ENCODE results near the gene MAEL.

MAEL gene

GRCh38 chr1:166977951-166978350 is 11.1 kb upstream of the MAEL start:
- H3K36me3 ChIP-seq (ENCODE audit: insufficient read depth, low read length): no peaks in the 10 kb centered on the region
- no peaks in the 10 kb centered on the region for H3K9me3 ChIP-seq (ENCODE audit: insufficient read depth, low read depth, low read length)
- H3K9me2 ChIP-seq (replicated peaks; ENCODE audit: low read depth, low read length): no peaks in the 10 kb centered on the region
- no peak overlapping the region for H3K4me3 ChIP-seq (ENCODE audit: low read length, poor library complexity, severe bottlenecking)
- no peaks in the 10 kb centered on the region for H3F3A ChIP-seq (ENCODE audit: low read depth)
- H4K20me1 ChIP-seq (ENCODE audit: insufficient read depth, low read length, poor library complexity, severe bottlenecking): no peaks in the 10 kb centered on the region
- peaks cover 27% of the 10 kb centered on the region for H3K4me1 ChIP-seq (ENCODE audit: insufficient read depth, low read length, poor library complexity, severe bottlenecking)
- no peaks in the 10 kb centered on the region; the same call in 1 of the 2 replicates for H3K79me2 ChIP-seq (ENCODE audit: insufficient read depth, low read length)
- H3K4me2 ChIP-seq (ENCODE audit: low read depth, low read length, poor library complexity, severe bottlenecking): no peak overlapping the region
- H2AFZ ChIP-seq (ENCODE audit: low read length): no peak overlapping the region
- H3K27me3 ChIP-seq (ENCODE audit: insufficient read depth, low read length, poor library complexity, severe bottlenecking): no peaks in the 10 kb centered on the region
- TF ChIP-seq CTCF (conservative IDR thresholded peaks at IDR 0.05; ENCODE audit: low read length): no peak
- TF ChIP-seq EZH2phosphoT487 (IDR thresholded peaks at IDR 0.05; ENCODE audit: borderline replicate concordance): no peak
- H3K9ac ChIP-seq (ENCODE audit: low read depth, low read length, poor library complexity, severe bottlenecking): no peak overlapping the region

GRCh38 chr1:166978821-166979220 is 10.3 kb upstream of the MAEL start:
- no peaks in the 10 kb centered on the region for H3K9me2 ChIP-seq (replicated peaks; ENCODE audit: low read depth, low read length)
- TF ChIP-seq EZH2phosphoT487 (IDR thresholded peaks at IDR 0.05; ENCODE audit: borderline replicate concordance): no peak
- no peak for TF ChIP-seq CTCF (conservative IDR thresholded peaks at IDR 0.05; ENCODE audit: low read length)
- no peak overlapping the region for H3K4me3 ChIP-seq (ENCODE audit: low read length, poor library complexity, severe bottlenecking)
- no peaks in the 10 kb centered on the region for H3K79me2 ChIP-seq (ENCODE audit: insufficient read depth, low read length)
- H3F3A ChIP-seq (ENCODE audit: low read depth): no peaks in the 10 kb centered on the region
- no peak overlapping the region for H3K4me2 ChIP-seq (ENCODE audit: low read depth, low read length, poor library complexity, severe bottlenecking)
- no peaks in the 10 kb centered on the region for H3K9me3 ChIP-seq (ENCODE audit: insufficient read depth, low read depth, low read length)
- no peaks in the 10 kb centered on the region for H3K27me3 ChIP-seq (ENCODE audit: insufficient read depth, low read length, poor library complexity, severe bottlenecking)
- no peak overlapping the region for H3K9ac ChIP-seq (ENCODE audit: low read depth, low read length, poor library complexity, severe bottlenecking)
- no peaks in the 10 kb centered on the region for H4K20me1 ChIP-seq (ENCODE audit: insufficient read depth, low read length, poor library complexity, severe bottlenecking)
- H3K4me1 ChIP-seq (ENCODE audit: insufficient read depth, low read length, poor library complexity, severe bottlenecking): peaks cover 18% of the 10 kb centered on the region
- no peak overlapping the region for H2AFZ ChIP-seq (ENCODE audit: low read length)
- H3K36me3 ChIP-seq (ENCODE audit: insufficient read depth, low read length): no peaks in the 10 kb centered on the region

GRCh38 chr1:166980383-166980782 is 8.7 kb upstream of the MAEL start:
- Histone ChIP-seq H3K9me3 (ENCODE audit: insufficient read depth, low read depth, low read length) (no peaks in the 10 kb centered on the region), H3K36me3 (ENCODE audit: insufficient read depth, low read length) (no peaks in the 10 kb centered on the region), H2AFZ (ENCODE audit: low read length) (no peak overlapping the region), H3K4me2 (ENCODE audit: low read depth, low read length, poor library complexity, severe bottlenecking) (no peak overlapping the region), H3K9me2 (replicated peaks; ENCODE audit: low read depth, low read length) (no peaks in the 10 kb centered on the region), H3K4me3 (ENCODE audit: low read length, poor library complexity, severe bottlenecking) (no peak overlapping the region), H3F3A (ENCODE audit: low read depth) (no peaks in the 10 kb centered on the region), H4K20me1 (ENCODE audit: insufficient read depth, low read length, poor library complexity, severe bottlenecking) (no peaks in the 10 kb centered on the region), H3K4me1 (ENCODE audit: insufficient read depth, low read length, poor library complexity, severe bottlenecking) (peaks cover 9% of the 10 kb centered on the region), H3K79me2 (ENCODE audit: insufficient read depth, low read length) (no peaks in the 10 kb centered on the region), H3K27me3 (ENCODE audit: insufficient read depth, low read length, poor library complexity, severe bottlenecking) (no peaks in the 10 kb centered on the region), H3K9ac (ENCODE audit: low read depth, low read length, poor library complexity, severe bottlenecking) (no peak overlapping the region)
- TF ChIP-seq EZH2phosphoT487 (IDR thresholded peaks at IDR 0.05; ENCODE audit: borderline replicate concordance) (no peak), CTCF (conservative IDR thresholded peaks at IDR 0.05; ENCODE audit: low read length) (no peak)

All from Loucy (cell line).